HG03558 (cell line): ENCODE data around the gene SETD1A.

ENCODE experiments used
- ATAC-seq: cut with Tn5 transposase; IDR thresholded peaks from one replicate; pipeline ENCODE4 v1.9.1; 2021; ENCODE audit warnings: moderate number of reproducible peaks; ENCODE audit not compliant: unreplicated experiment; ENCODE audit errors: extremely low read depth

SETD1A gene

GRCh38 chr16:30951750-30952149 lies 5.8 kb upstream of the SETD1A start:
- no peak for ATAC-seq

GRCh38 chr16:30953111-30953510 lies 4.4 kb upstream of the SETD1A start:
- no peak for ATAC-seq

GRCh38 chr16:30953511-30954124 lies 3.9 kb upstream of the SETD1A start:
- no peak for ATAC-seq

- ATAC-seq, result no peak
These were observed 2.6 kb upstream of the SETD1A start for GRCh38 chr16:30954993-30955392.

- no peak for ATAC-seq
These were observed 726 bp upstream of the SETD1A start for GRCh38 chr16:30956601-30957455.

GRCh38 chr16:30958175-30959079 lies 873 bp downstream of the SETD1A start:
- no peak for ATAC-seq

- no peak for ATAC-seq
These were observed 3.8 kb downstream of the SETD1A start for GRCh38 chr16:30961384-30961783.

- ATAC-seq, result no peak
These were observed 6.5 kb downstream of the SETD1A start for GRCh38 chr16:30963925-30964511.

- ATAC-seq, result no peak
These were observed 7.1 kb downstream of the SETD1A start for GRCh38 chr16:30964574-30965226.

GRCh38 chr16:30965436-30965835 lies 7.9 kb downstream of the SETD1A start:
- ATAC-seq, result no peak

GRCh38 chr16:30966033-30966619 lies 8.6 kb downstream of the SETD1A start:
- no peak for ATAC-seq

GRCh38 chr16:30967795-30968194 lies 10.2 kb downstream of the SETD1A start:
- no peak for ATAC-seq

GRCh38 chr16:30969246-30969842 lies 11.8 kb downstream of the SETD1A start:
- no peak for ATAC-seq

- ATAC-seq, result no peak
These were observed 13.7 kb downstream of the SETD1A start for GRCh38 chr16:30971298-30971697.

GRCh38 chr16:30972872-30973271 lies 15.3 kb downstream of the SETD1A start:
- no peak for ATAC-seq

GRCh38 chr16:30974348-30974747 lies 16.8 kb downstream of the SETD1A start:
- no peak for ATAC-seq

- no peak for ATAC-seq
These were observed 18.9 kb downstream of the SETD1A start for GRCh38 chr16:30976486-30976885.

- ATAC-seq, result no peak
These were observed 19.9 kb downstream of the SETD1A start for GRCh38 chr16:30977502-30977901.
